ENCODE measurements around the gene EXOSC5. TPM values are rescaled to one million over a fixed set of nuclear protein-coding genes. Genes with fewer than 3 reads are reported as not detected.
"Not testable (repeated sequence)": the region's sequence is repeated elsewhere in the genome, so short reads cannot be mapped to it uniquely, and the experiment has no call there.

The EXOSC5 gene
- total and polyA plus RNA-seq, 2 of the 4 experiments (the other 2 are of a cell fraction), result 19.0 to 25.2 TPM

DNA sequence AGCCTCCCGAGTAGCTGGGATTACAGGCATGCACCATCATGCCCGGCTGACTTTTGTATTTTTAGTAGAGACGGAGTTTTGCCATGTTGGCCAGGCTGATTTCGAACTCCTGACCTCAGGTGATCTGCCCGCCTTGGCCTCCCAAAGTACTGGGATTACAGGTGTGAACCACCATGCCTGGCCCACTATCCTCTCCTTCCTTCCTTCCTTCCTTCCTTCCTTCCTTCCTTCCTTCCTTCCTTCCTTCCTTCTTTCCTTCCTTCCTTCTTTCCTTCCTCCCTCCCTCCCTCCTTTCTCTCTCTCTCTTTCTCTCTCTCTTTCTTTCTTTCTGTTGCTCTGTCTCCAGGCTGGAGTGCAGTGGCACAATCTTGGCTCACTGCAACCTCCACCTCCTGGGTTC, 26.0 kb downstream of the EXOSC5 start:
- H2BK20ac ChIP-seq (ENCODE audit: low read depth, low read length); BruUV-seq (replicated peaks); in situ Hi-C loops (cut with MboI; ENCODE audit: low sequenced_read_pairs); H4K8ac ChIP-seq (ENCODE audit: low read depth in 2 of 2, low read length in 2 of 2); H3K27ac ChIP-seq (ENCODE audit: insufficient read depth, low read length); H4K5ac ChIP-seq (ENCODE audit: low read depth, low read length); CTCF ChIA-PET; H4K91ac ChIP-seq (ENCODE audit: insufficient read depth, low read depth, low read length); dilution Hi-C loops (cut with HindIII; ENCODE audit: low sequenced_read_pairs, unreplicated experiment); ATAC-seq (ENCODE audit: low read depth); H3K4ac ChIP-seq (ENCODE audit: low read depth, low read length); H3K14ac ChIP-seq (replicated peaks; ENCODE audit: low read depth, low read length); H2BK15ac ChIP-seq (ENCODE audit: low read depth, low read length); H3K9me3 ChIP-seq (ENCODE audit: control insufficient read depth, insufficient read depth, low read length); POLR2A ChIA-PET (ENCODE audit: unreplicated experiment); H3K56ac ChIP-seq (ENCODE audit: extremely low read depth, insufficient read depth, low read length); H2BK120ac ChIP-seq (ENCODE audit: low read depth, low read length); H3K9ac ChIP-seq (ENCODE audit: low read depth, low read length); intact Hi-C loops (cut with micrococcal nuclease); H3K4me2 ChIP-seq (ENCODE audit: low read depth, low read length); H3K18ac ChIP-seq (ENCODE audit: low read depth, low read length); H3K36me3 ChIP-seq (ENCODE audit: control insufficient read depth, insufficient read depth, low read length); DNase-seq; H3K9me1 ChIP-seq (ENCODE audit: insufficient read depth, low read length); H2AFZ ChIP-seq (replicated peaks; ENCODE audit: low read length, poor library complexity); H3K4me3 ChIP-seq (ENCODE audit: insufficient read depth, low read depth, low read length); H2AK5ac ChIP-seq (ENCODE audit: low read depth, low read length); H2BK5ac ChIP-seq (ENCODE audit: low read depth, low read length, poor library complexity, severe bottlenecking); H2AK9ac ChIP-seq (replicated peaks; ENCODE audit: low read depth, low read length, poor library complexity); H3K27me3 ChIP-seq (ENCODE audit: control insufficient read depth, insufficient read depth, low read length); H4K20me1 ChIP-seq (ENCODE audit: insufficient read depth, low read length); H3K23ac ChIP-seq (ENCODE audit: low read depth, low read length): not testable (repeated sequence)
- 90% methylated on average over 2 of the region's 5 CpGs; no CpG with 5 or more reads in 1 of the 2 experiments for WGBS, 2 experiments (ENCODE audit: extremely low coverage in 2 of 2, insufficient read length in 1 of 2)
- Histone ChIP-seq H3K4me1 (ENCODE audit: control insufficient read depth, insufficient read depth, low read length) (peaks cover 15% of the 10 kb centered on the region), H3K79me1 (ENCODE audit: low read depth in 1 of 2, low read length in 2 of 2) (peaks cover 13 to 40% of the 10 kb centered on the region in 2 experiments)
